Activated CD8-positive, alpha-beta memory T cell treated with anti-CD3 and anti-CD28 coated beads, Interleukin-2, amount 50 U/mL, for 4 hours (primary cell): ENCODE measurements around the gene SERPINB6.
A peak's percentile ranks its signal among the peaks of the same experiment; 100 is the strongest.
"Not testable (repeated sequence)": the region's sequence is repeated elsewhere in the genome, so short reads cannot be mapped to it uniquely, and the experiment has no call there.

ENCODE experiments used
- DNase-seq: peaks from one replicate; pipeline ENCODE4 v3.0.0-alpha.2; 2020

The SERPINB6 gene

GRCh38 chr6:2932911-2933310 lies 38.5 kb downstream of the SERPINB6 start:
- not testable (repeated sequence) for DNase-seq

- peak; percentile 88 for DNase-seq
Observed at GRCh38 chr6:2931970-2932748, 39.2 kb downstream of the SERPINB6 start.

DNA sequence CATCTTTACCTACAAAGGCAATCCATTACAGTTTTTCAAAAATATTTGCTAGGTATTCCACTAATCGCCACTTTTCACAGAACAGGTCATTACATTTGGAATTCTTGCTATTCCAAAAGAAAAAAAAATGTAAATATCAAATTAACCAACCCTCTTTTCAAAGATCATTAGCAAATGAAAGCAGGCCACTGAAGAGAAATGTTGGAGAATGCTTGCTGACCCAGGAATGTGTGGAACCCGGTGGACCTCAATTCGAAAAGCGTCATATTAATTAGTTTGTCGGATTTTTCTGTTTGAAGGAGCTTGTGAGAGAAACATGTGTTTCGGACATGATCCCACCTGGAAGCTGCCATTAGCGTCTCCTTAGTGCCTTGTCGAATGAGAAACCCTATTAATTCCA lies 40.3 kb downstream of the SERPINB6 start:
- no peak for DNase-seq

DNA sequence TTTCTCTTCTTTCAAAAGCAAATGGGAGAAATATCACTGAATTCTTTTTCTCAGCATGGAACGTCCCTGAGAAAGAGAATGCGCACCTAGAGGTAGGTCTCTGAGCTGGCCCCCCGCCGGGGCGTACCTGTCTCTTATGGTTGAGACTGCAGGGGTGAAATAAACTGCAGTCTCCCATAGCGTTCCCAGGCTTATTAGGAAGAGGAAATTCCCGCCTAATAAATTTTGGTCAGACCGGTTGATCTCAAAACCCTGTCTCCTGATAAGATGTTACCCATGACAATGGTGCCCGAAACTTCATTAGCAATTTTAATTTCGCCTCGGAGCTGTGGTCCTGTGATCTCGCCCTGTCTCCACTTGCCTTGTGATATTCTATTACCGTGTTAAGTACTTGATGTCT lies 43.4 kb downstream of the SERPINB6 start:
- DNase-seq, result not testable (repeated sequence)

DNA sequence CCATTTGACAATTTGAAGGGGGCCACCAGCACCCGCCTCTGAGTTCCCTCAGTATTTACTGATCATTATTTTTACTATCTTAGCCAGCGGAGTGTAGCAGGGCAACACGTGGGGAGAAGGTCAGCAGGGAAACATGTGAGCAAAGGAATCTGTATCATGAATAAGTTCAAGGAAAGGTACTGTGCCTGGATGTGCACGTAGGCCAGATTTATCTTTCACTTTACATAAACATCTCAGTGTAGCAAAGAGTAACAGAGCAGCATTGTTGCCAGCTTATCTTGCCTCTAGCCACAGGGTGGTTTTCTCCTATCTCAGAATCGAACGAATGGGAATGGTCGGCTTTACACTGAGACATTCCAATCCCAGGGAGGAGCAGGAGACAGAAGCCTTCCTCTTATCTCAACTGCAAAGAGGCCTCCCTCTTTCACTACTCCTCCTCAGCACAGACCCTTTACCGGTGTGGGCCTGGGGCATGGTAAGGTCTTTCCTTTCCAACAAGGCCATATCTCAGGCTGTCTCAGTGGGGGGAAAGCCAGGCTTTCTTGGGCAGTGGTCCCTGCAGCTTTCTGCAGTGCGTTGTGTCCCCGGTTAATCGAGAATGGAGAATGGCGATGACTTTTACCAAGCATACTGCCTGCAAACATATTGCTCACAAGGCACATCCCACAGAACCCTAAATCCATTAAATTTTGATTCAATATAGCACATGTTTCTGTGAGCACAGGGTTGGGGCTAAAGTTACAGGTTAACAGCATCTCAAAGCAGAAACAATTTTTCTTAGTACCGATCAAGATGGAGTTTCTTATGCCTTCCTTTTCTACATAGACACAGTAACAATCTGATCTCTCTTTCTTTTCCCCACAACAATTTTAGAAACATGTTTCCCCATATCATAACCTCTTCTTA lies 45.3 kb downstream of the SERPINB6 start:
- DNase-seq, result not testable (repeated sequence)

DNA sequence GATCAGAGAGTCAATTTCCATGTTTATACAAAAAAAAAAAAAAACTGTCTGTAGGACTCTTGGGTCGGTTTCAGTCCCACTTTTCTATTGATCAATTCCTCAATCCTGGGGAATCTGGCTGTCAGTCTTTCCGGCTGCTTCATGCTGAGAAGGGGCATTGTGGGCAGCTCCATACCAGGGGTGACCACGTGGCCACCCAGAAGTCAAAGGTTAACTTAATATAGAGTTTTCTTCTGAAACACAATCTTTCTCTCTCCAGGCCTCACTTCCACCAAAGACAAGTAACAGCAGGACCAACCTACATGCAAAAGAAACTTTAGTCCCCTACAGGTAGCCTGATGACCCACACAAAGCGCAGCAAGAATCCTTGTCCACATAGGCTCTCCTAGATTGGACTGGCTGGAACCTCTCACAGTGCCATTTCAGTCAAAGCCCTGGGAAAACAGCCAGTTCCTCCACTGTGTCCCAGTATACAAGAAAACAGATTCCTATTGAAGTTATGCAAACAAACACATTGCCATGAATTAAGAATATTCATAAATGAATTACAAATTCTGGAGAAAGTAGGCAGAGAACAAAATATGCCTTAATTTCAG lies 49.7 kb downstream of the SERPINB6 start:
- no peak for DNase-seq

DNA sequence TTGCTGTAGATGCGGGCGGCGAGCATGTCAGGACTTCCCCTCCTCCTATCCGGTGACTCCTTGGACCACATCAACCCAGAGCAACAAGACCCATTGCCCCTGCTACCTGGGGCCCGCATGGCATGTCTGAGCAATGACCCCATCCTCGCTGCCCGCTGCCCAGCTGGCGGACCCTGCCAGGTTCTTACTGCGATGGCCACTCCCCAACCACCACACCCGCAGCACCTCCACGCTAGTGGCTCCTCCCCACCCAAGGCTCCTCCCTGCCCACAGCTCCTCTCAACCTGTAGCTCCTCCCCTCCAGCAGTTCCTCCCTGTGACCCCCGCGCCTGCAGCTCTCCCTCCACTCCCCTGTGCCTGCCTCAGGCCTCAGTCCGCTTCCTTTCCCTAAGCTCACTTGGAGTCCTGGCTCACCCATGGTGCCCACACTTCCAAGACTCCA lies 50.7 kb downstream of the SERPINB6 start:
- DNase-seq, result no peak

- DNase-seq, result no peak
Observed at GRCh38 chr6:2919886-2920285, 51.5 kb downstream of the SERPINB6 start.

- no peak for DNase-seq
Observed at GRCh38 chr6:2919401-2919800, 52.0 kb downstream of the SERPINB6 start.

DNA sequence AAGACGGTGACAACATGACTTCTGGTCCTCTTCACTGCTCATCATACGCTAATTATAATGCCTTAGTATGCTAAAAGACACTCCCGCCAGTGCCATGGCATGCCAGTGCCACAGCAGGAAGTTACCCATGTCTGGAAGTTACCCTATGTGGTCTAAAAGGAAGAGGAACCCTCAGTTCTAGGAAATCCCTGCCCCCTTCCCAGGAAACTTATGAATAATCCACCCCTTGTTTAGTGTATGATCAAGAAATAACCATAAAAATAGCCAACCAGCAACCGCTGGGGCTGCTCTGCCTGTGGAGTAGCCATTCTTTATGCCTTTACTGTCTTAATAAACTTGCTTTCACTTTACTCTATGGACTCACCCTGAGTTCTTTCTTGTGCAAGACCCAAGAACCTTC lies 52.4 kb downstream of the SERPINB6 start:
- no peak for DNase-seq

- DNase-seq, result no peak
Observed at GRCh38 chr6:2917801-2918445, 53.4 kb downstream of the SERPINB6 start.

DNA sequence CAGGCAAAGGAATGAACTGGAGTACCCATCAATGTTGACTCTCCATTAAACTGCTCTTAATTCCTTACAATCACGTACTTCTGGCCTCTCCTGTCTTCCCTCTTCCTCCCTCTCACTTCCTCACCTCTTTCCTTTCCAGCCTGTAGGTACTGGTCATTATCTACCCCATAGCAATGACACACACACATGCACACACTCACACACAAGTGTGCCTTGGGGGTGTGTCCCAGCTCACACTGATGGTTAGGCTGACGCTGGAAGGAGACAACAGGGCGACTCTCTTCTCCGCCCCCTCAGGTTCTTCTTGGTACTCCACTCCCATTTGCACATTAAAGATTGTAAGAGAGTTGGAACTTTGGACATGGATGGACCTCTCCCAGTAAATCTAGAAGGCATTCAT lies 54.3 kb downstream of the SERPINB6 start:
- DNase-seq, result no peak

DNA sequence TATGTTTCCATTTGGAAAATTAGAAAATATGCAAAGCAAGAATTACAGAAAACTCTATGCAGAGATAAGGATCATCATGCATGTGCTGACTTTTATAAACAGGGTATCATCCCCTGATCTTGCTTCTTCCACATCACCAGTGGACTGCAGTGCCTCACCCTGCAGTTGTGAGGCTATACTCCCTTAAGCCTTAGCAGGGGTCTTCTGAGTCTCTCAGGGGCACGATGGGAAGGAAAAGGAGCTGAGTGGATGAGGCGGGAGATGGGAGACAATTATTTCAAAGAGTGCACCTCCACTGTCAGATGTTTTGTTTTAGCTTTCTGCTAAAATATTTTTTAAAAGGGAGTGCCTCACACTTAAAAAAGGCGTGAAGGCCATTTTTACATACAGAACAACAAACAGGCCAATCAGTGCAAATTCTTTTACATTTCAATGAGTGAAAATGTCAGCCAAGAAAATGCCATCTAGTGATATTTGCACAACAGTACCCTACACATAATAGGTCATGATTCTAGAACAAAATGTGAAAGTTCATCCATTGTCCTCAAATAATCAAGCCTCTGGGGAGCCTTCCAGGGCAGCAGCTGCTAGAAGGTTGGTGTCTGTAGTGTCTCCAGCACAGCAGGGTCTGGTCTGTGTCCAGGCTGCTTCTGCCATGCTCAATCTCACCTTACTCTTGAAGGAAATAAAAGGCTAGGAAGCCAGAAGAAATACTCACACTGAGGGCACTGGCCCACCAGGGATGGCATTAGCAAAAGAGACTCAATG lies 55.0 kb downstream of the SERPINB6 start:
- DNase-seq, result no peak

GRCh38 chr6:2915150-2915549 lies 56.2 kb downstream of the SERPINB6 start:
- DNase-seq, result no peak

- no peak for DNase-seq
Observed at GRCh38 chr6:2914318-2914660, 57.1 kb downstream of the SERPINB6 start.

DNA sequence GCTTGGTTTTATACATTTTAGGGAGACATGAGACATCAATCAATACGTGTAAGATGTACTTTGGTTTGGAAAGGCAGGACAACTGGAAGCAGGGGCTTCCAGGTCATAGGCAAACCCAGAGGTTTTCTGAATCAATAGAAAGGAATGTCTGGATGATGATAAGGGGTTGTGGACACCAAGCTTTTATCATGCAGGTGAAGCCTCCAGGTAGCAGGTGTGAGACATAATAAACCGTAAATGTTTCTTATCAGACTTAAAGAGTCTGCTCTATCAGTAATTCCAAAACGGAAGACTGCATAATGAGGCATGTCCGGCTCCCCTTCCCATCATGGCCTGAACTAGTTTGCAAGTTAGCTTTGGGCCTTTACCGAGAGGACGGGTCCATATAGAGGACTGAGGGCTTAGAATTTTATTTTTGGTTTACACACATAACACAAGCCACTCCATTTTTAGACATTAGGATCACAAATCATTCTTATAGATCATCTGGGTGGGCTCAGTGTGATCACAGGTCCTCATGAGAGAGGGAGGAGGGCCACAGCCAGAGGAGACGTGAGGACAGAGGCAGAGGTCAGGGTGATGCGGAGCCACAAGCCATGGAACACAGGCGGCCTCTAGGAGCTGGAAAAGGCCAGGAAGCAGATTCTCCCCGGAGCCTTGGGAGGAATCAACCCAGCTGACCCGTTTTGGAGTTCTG lies 57.6 kb downstream of the SERPINB6 start:
- no peak for DNase-seq

GRCh38 chr6:2911171-2911570 lies 60.2 kb downstream of the SERPINB6 start:
- no peak for DNase-seq

DNA sequence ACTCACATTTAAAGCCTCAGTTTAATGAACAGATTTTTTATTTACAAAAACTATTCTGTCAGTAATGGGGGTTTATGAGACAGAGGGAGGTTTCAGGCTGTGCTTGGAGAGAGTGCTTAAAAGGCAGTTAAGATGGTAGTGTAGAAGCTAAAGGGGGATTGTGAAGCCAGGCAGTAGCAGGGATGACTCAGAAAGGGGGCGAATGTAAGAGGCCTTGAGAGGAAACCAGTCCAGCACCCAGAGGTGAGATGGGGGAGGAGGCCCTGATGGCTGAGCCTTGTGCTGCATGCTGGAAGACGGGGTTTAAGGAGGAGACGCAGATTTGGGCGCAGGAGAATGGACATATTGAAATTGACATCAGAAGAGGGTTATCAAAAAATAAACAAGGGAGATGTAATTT lies 61.6 kb downstream of the SERPINB6 start:
- DNase-seq, result no peak

GRCh38 chr6:2909051-2909606 lies 62.2 kb downstream of the SERPINB6 start:
- not testable (repeated sequence) for DNase-seq

DNA sequence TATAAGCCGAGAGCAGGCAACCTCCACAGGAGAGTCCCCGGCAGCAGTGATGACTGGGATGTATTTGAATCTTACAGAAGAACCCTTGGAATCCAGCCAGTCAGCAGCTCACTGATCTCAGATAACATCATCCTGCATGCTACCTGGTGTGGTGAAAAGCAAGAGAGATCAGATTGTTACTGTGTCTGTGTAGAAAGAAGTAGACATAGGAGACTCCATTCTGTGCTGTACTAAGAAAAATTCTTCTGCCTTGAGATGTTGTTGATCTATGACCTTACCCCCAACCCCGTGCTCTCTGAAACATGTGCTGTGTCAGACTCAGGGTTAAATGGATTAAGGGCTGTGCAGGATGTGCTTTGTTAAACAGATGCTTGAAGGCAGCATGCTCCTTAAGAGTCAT lies 62.9 kb downstream of the SERPINB6 start:
- DNase-seq, result not testable (repeated sequence)
